Stomach (tissue), 9 donors: ENCODE data around the gene PRDX4. TPM values are rescaled to one million over a fixed set of nuclear protein-coding genes. Genes with fewer than 3 reads are reported as not detected.

Source experiments
- DNase-seq, 2 donors: peaks; one replicate each; pipeline versions ENCODE4 v3.0.0 to v3.0.0-alpha.2; 2013 to 2019
- H3K27ac ChIP-seq, 5 donors: fragments of 200-600 bp in 4 of 5; sonication (generic) in 4 of 5; one replicate each; pipeline ENCODE4 v1.5.1; 2013 to 2019; ENCODE audit warnings: mild to moderate bottlenecking in 1 of 5, moderate library complexity in 1 of 5
- H3K27me3 ChIP-seq, 3 donors: fragments of 200-600 bp; sonication (generic); one replicate each; pipeline ENCODE4 v1.5.1; 2017 to 2019; ENCODE audit warnings: mixed run types in 1 of 3
- H3K36me3 ChIP-seq, 4 donors: fragments of 200-600 bp; sonication (generic); 1 replicate in 3 of 4; 2 replicates in 1 of 4; pipeline ENCODE4 v1.5.1; 2016 to 2019
- H3K4me1 ChIP-seq, 4 donors: fragments of 200-600 bp; sonication (generic); one replicate each; pipeline ENCODE4 v1.5.1; 2016 to 2019
- H3K4me3 ChIP-seq, 4 donors: fragments of 200-600 bp; sonication (generic) in 3 of 4; one replicate each; pipeline ENCODE4 v1.5.1; 2016 to 2019; ENCODE audit warnings: mild to moderate bottlenecking in 1 of 4
- H3K9me3 ChIP-seq, 4 donors: fragments of 200-600 bp; sonication (generic); one replicate each; pipeline ENCODE4 v1.5.1; 2016 to 2019
- EP300 ChIP-seq: sonication (generic); formaldehyde crosslinking; IDR thresholded peaks from one replicate; pipeline ENCODE4 v1.6.1; 2017; ENCODE audit warnings: antibody characterized with exemption
- POLR2A ChIP-seq, 4 donors: fragments of 450-650 bp; IDR thresholded peaks; one replicate each; pipeline ENCODE4 v1.6.1; 2016; ENCODE audit warnings: antibody characterized with exemption in 4 of 4, control low read depth in 2 of 4, mild to moderate bottlenecking in 1 of 4, moderate library complexity in 1 of 4
- POLR2AphosphoS5 ChIP-seq, 3 donors: sonication (generic); formaldehyde crosslinking; IDR thresholded peaks; one replicate each; pipeline ENCODE4 v1.6.1; 2016; ENCODE audit warnings: antibody characterized with exemption in 3 of 3
- WGBS, 5 donors: extraction: QIAGEN DNeasy Blood & Tissue Kit in 3 of 5; methylation state at CpG; one replicate each; pipeline versions ENCODE4 v1.1.5 to v1.1.7; 2013 to 2018; 5-methylcytosine and 5-hydroxymethylcytosine counted together
- intact Hi-C: fragments of 100-400 bp; cut with DNase I; formaldehyde crosslinking; loops from one replicate; pipeline ENCODE4 v1.15.1; 2023; ENCODE audit warnings: low total_unique reads
- polyA plus RNA-seq, 3 donors: library from polyadenylated mRNA; stranded (reverse); fragments of 200-250 nt; gene quantifications; one replicate each; pipeline ENCODE4 v1.2.3, GENCODE V29; 2013
- total RNA-seq, 5 donors: library from RNA; depleted of rRNA; stranded (reverse); fragments of >200 nt; gene quantifications; one replicate each; pipeline versions ENCODE4 v1.1.0 to v1.2.3, GENCODE V29; 2014 to 2016
- TF ChIP-seq, protein P1 (sequence below), 7 experiments: fragments of 450-650 bp in 4 of 7; fragments of 200-600 bp in 3 of 7; sonication (generic) in 3 of 7; IDR thresholded peaks; one replicate each; pipeline ENCODE4 v1.5.1; 2016 to 2019; ENCODE audit warnings: antibody characterized with exemption in 7 of 7, control low read depth in 2 of 7, mild to moderate bottlenecking in 1 of 7
- donor health status: healthy with polysubstance abuse.
- donor health status: Bipolar disorder and iron deficiency.
- donor health status: healthy.

Gene PRDX4
- total and polyA plus RNA-seq, 8 donors, result 8.2 to 143 (median 77.7) TPM

- Histone ChIP-seq H3K9me3 (no peaks in the 10 kb centered on the region), H3K4me3 (no peak overlapping the region), H3K4me1 (no peaks in the 10 kb centered on the region), H3K36me3 (peaks cover 0 to 84% (median 73%) of the 10 kb centered on the region in 4 donors), H3K27ac (no peak overlapping the region), H3K27me3 (no peaks in the 10 kb centered on the region)
- intact Hi-C loops, result no loop called here
- no peak for TF ChIP-seq POLR2A (IDR thresholded peaks at IDR 0.05)
- no peak for TF ChIP-seq POLR2AphosphoS5 (IDR thresholded peaks at IDR 0.05)
- TF ChIP-seq, protein P1, sequence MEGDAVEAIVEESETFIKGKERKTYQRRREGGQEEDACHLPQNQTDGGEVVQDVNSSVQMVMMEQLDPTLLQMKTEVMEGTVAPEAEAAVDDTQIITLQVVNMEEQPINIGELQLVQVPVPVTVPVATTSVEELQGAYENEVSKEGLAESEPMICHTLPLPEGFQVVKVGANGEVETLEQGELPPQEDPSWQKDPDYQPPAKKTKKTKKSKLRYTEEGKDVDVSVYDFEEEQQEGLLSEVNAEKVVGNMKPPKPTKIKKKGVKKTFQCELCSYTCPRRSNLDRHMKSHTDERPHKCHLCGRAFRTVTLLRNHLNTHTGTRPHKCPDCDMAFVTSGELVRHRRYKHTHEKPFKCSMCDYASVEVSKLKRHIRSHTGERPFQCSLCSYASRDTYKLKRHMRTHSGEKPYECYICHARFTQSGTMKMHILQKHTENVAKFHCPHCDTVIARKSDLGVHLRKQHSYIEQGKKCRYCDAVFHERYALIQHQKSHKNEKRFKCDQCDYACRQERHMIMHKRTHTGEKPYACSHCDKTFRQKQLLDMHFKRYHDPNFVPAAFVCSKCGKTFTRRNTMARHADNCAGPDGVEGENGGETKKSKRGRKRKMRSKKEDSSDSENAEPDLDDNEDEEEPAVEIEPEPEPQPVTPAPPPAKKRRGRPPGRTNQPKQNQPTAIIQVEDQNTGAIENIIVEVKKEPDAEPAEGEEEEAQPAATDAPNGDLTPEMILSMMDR (IDR thresholded peaks at IDR 0.05), result no peak
- no peak for TF ChIP-seq EP300
- 68 to 82% (median 81%) methylated on average over 6 of the region's 6 CpGs for WGBS, 5 donors
- DNase-seq, result no peak
These were observed 58.9 kb downstream of the PRDX4 start for GRCh38 chrX:23726191-23726590.

GRCh38 chrX:23727206-23727605 lies 59.9 kb downstream of the PRDX4 start:
- 81 to 97% (median 92%) methylated on average over 3 of the region's 3 CpGs for WGBS, 5 donors
- Histone ChIP-seq H3K27me3 (no peaks in the 10 kb centered on the region), H3K4me3 (no peak overlapping the region), H3K36me3 (peaks cover 0 to 79% (median 68%) of the 10 kb centered on the region in 4 donors), H3K4me1 (no peaks in the 10 kb centered on the region), H3K9me3 (no peaks in the 10 kb centered on the region), H3K27ac (no peak overlapping the region)
- intact Hi-C loops, result no loop called here
- no peak for DNase-seq
- TF ChIP-seq, protein P1 (IDR thresholded peaks at IDR 0.05), result no peak
- no peak for TF ChIP-seq POLR2AphosphoS5 (IDR thresholded peaks at IDR 0.05)
- no peak for TF ChIP-seq POLR2A (IDR thresholded peaks at IDR 0.05)
- TF ChIP-seq EP300, result no peak

DNA sequence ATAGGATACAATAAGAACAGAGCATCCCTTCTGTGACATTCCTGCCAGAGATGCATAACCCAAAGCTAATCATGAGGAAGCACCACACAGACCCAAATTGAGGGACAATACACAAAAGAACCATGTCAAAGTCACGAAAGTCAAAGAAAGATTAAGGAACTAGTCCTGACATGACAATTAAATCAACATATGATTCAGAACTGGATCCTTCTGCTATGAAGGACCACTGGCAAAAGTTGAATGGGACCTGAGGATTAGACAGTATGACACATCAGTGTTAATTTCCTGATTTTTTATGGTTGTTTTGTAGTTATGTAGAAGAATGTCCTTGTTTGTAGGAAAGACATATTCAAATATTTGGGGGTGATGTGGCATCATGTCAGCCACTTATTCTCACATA lies 61.9 kb downstream of the PRDX4 start:
- Histone ChIP-seq H3K36me3 (peaks cover 0 to 68% (median 60%) of the 10 kb centered on the region in 4 donors), H3K27me3 (no peaks in the 10 kb centered on the region), H3K9me3 (no peaks in the 10 kb centered on the region), H3K27ac (no peak overlapping the region), H3K4me3 (no peak overlapping the region), H3K4me1 (no peaks in the 10 kb centered on the region)
- no peak for TF ChIP-seq POLR2AphosphoS5 (IDR thresholded peaks at IDR 0.05)
- no peak for TF ChIP-seq POLR2A (IDR thresholded peaks at IDR 0.05)
- TF ChIP-seq EP300, result no peak
- TF ChIP-seq, protein P1 (IDR thresholded peaks at IDR 0.05), result no peak
- 74 to 93% (median 84%) methylated on average over 1 of the region's 1 CpG for WGBS, 5 donors
- intact Hi-C loops, result no loop called here
- DNase-seq, result no peak

DNA sequence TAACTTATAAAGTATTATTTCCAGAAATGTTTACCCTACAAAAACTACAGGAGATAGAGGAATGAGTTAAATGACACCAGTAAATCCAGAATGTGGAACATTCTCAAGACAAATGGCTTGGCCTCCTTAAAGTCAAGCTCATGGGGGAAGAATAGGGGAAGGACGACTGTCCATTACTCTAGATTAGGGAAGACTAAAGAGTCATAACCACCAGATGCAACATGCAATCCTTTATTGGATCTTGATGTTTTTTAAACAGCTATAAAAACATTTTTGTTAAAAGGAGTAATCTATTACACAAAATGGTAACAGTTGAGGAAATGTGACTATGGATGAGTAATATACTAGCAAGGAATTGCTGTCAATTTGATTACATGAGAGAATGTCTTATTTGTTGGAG lies 64.7 kb downstream of the PRDX4 start:
- no peaks in the 10 kb centered on the region for H3K27me3 ChIP-seq
- no peak overlapping the region for H3K27ac ChIP-seq
- no peak for TF ChIP-seq POLR2AphosphoS5 (IDR thresholded peaks at IDR 0.05)
- no peak for TF ChIP-seq EP300
- no peak for TF ChIP-seq POLR2A (IDR thresholded peaks at IDR 0.05)
- TF ChIP-seq, protein P1 (IDR thresholded peaks at IDR 0.05), result no peak
- peaks cover 0 to 8% (median 4%) of the 10 kb centered on the region in 4 donors for H3K4me1 ChIP-seq
- H3K9me3 ChIP-seq, result no peaks in the 10 kb centered on the region
- no peak overlapping the region for H3K4me3 ChIP-seq
- peaks cover 0 to 51% (median 47%) of the 10 kb centered on the region in 4 donors for H3K36me3 ChIP-seq
- DNase-seq, result no peak
- WGBS, 5 donors, result 58 to 85% (median 77%) methylated on average over 1 of the region's 1 CpG
- intact Hi-C loops, result no loop called here
